WTC11 (cell line): ENCODE data around the gene NFIX. TPM values are rescaled to one million over a fixed set of nuclear protein-coding genes. Genes with fewer than 3 reads are reported as not detected.

ENCODE experiments used
- ATAC-seq: fragments of 200-7000 bp; cut with Tn5 transposase; 2 replicates; pipeline ENCODE4 v1.10.0; 2021; ENCODE audit warnings: mild to moderate bottlenecking, moderate library complexity
- CTCF ChIA-PET: fragments of 300-600 bp; sonication (Branson Sonifier 250); formaldehyde crosslinking; loops from one replicate; lab custom pipeline; 2021; ENCODE audit warnings: antibody characterized with exemption; lab: Charles Lee
- POLR2A ChIA-PET: fragments of 350-600 bp; sonication (Branson Sonifier 250); formaldehyde crosslinking; loops from one replicate; lab custom pipeline; 2021; ENCODE audit warnings: antibody characterized with exemption; lab: Charles Lee
- DNase-seq: peaks from one replicate; pipeline ENCODE4 v3.0.0; 2021; ENCODE audit warnings: low spot score
- H3K27ac Mint-ChIP-seq: 2 replicates; pipeline ENCODE4 v1.8.0; 2021; ENCODE audit warnings: mixed read lengths
- H3K27me3 Mint-ChIP-seq: 2 replicates; pipeline ENCODE4 v1.8.0; 2021; ENCODE audit warnings: low read depth, mild to moderate bottlenecking, moderate library complexity, mixed read lengths
- H3K36me3 Mint-ChIP-seq: 2 replicates; pipeline ENCODE4 v1.8.0; 2021; ENCODE audit warnings: mixed read lengths
- H3K4me1 Mint-ChIP-seq: 2 replicates; pipeline ENCODE4 v1.8.0; 2022; ENCODE audit warnings: mixed read lengths
- H3K4me3 Mint-ChIP-seq: 2 replicates; pipeline ENCODE4 v1.8.0; 2021; ENCODE audit warnings: mild to moderate bottlenecking, moderate library complexity, mixed read lengths
- H3K9me3 Mint-ChIP-seq: 2 replicates; pipeline ENCODE4 v1.8.0; 2021; ENCODE audit warnings: mixed read lengths
- ATF2 ChIP-seq: sonication (generic); formaldehyde crosslinking; IDR thresholded peaks from 2 replicates; pipeline ENCODE4 v1.8.1; 2022; ENCODE audit warnings: low read depth, missing genetic modification reagents, borderline replicate concordance
- E2F5 ChIP-seq: sonication (generic); formaldehyde crosslinking; IDR thresholded peaks from 2 replicates; pipeline ENCODE4 v1.8.1; 2022; ENCODE audit warnings: mild to moderate bottlenecking, moderate library complexity, missing genetic modification reagents
- EMX1 ChIP-seq: fragments of 250-450 bp; sonication (Bioruptor Pico); IDR thresholded peaks from 2 replicates; pipeline ENCODE4 v1.8.0; 2021; ENCODE audit warnings: mild to moderate bottlenecking
- ETV6 ChIP-seq: sonication (generic); formaldehyde crosslinking; IDR thresholded peaks from 2 replicates; pipeline ENCODE4 v1.8.1; 2022; ENCODE audit warnings: mild to moderate bottlenecking, missing genetic modification reagents
- FOXJ3 ChIP-seq: sonication (generic); formaldehyde crosslinking; IDR thresholded peaks from 2 replicates; pipeline ENCODE4 v1.9.0; 2021; ENCODE audit warnings: missing genetic modification reagents, mild to moderate bottlenecking, borderline replicate concordance
- GRHL2 ChIP-seq: fragments of 250-450 bp; sonication (Bioruptor Pico); IDR thresholded peaks from 2 replicates; pipeline ENCODE4 v1.8.0; 2022; ENCODE audit warnings: mild to moderate bottlenecking, moderate library complexity; ENCODE audit not compliant: insufficient replicate concordance, severe bottlenecking
- HMGXB4 ChIP-seq: sonication (generic); formaldehyde crosslinking; IDR thresholded peaks from 2 replicates; pipeline ENCODE4 v1.8.1; 2023; ENCODE audit warnings: mild to moderate bottlenecking, moderate library complexity, missing genetic modification reagents
- MXD4 ChIP-seq: fragments of 250-450 bp; sonication (Bioruptor Pico); IDR thresholded peaks from 2 replicates; pipeline ENCODE4 v1.8.0; 2021; ENCODE audit warnings: mild to moderate bottlenecking, moderate library complexity, borderline replicate concordance
- NFYB ChIP-seq: sonication (generic); formaldehyde crosslinking; conservative IDR thresholded peaks from 2 replicates; pipeline ENCODE4 v1.8.0; 2022; ENCODE audit warnings: low read depth, missing genetic modification reagents
- NR1H2 ChIP-seq: sonication (generic); formaldehyde crosslinking; IDR thresholded peaks from 2 replicates; pipeline ENCODE4 v1.9.0; 2021; ENCODE audit warnings: mild to moderate bottlenecking, moderate library complexity, missing genetic modification reagents
- PREB ChIP-seq: sonication (generic); formaldehyde crosslinking; IDR thresholded peaks from 2 replicates; pipeline ENCODE4 v1.8.1; 2022; ENCODE audit warnings: mild to moderate bottlenecking, missing genetic modification reagents, moderate library complexity, borderline replicate concordance
- PRRX2 ChIP-seq: fragments of 250-450 bp; sonication (Bioruptor Pico); IDR thresholded peaks from 2 replicates; pipeline ENCODE4 v1.8.0; 2021; ENCODE audit warnings: mild to moderate bottlenecking
- RELA ChIP-seq: sonication (generic); formaldehyde crosslinking; IDR thresholded peaks from 2 replicates; pipeline ENCODE4 v1.8.1; 2022; ENCODE audit warnings: missing genetic modification reagents, mild to moderate bottlenecking, borderline replicate concordance
- SMAD3 ChIP-seq: sonication (generic); formaldehyde crosslinking; IDR thresholded peaks from 2 replicates; pipeline ENCODE4 v1.8.0; 2022; ENCODE audit warnings: missing genetic modification reagents, mild to moderate bottlenecking, borderline replicate concordance
- TEAD1 ChIP-seq: sonication (generic); formaldehyde crosslinking; IDR thresholded peaks from 2 replicates; pipeline ENCODE4 v1.8.0; 2022; ENCODE audit warnings: mild to moderate bottlenecking, missing genetic modification reagents
- ZNF423 ChIP-seq: fragments of 250-450 bp; sonication (Bioruptor Pico); IDR thresholded peaks from 2 replicates; pipeline ENCODE4 v2.1.2; 2022; ENCODE audit warnings: mild to moderate bottlenecking, moderate library complexity
- ZSCAN18 ChIP-seq: fragments of 250-450 bp; sonication (Bioruptor Pico); IDR thresholded peaks from 2 replicates; pipeline ENCODE4 v2.1.2; 2022; ENCODE audit warnings: mild to moderate bottlenecking, moderate library complexity
- total RNA-seq: library from RNA; stranded (reverse); gene quantifications from 3 replicates; pipeline ENCODE4 v1.2.3, GENCODE V29; 2021
- TF ChIP-seq, protein P1 (sequence below): sonication (generic); formaldehyde crosslinking; IDR thresholded peaks from 2 replicates; pipeline ENCODE4 v1.8.1; 2023; ENCODE audit warnings: mild to moderate bottlenecking, missing genetic modification reagents
- TF ChIP-seq, protein P2 (sequence below): sonication (generic); formaldehyde crosslinking; IDR thresholded peaks from 2 replicates; pipeline ENCODE4 v1.8.0; 2022; ENCODE audit warnings: mild to moderate bottlenecking, missing genetic modification reagents
- TF ChIP-seq, protein P3 (sequence below): sonication (generic); formaldehyde crosslinking; conservative IDR thresholded peaks from 2 replicates; pipeline ENCODE4 v1.8.1; 2023; ENCODE audit warnings: mild to moderate bottlenecking, low read depth, missing genetic modification reagents, moderate library complexity

The NFIX gene
- total RNA-seq, 1 experiment from 2014 or later, result 1.4 TPM

DNA sequence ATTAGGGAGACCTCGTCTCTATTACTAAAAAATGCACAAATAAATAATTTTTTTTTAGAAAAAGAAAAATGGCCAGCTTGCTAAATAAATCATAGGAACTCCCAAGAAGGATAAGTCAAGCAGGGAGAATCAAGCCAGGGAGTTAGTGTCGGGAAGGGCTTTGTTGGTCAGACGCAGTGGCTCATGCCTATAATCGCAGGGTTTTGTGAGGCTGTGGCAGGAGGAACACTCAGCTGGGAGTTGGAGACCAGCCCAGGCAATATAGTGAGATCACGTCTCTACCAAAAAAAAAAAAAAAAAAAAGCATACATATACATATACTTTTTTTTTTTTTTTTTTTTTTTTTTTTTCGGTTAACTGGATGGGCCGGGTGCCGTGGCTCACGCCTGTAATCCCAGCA is 131.8 kb downstream of the NFIX start (continued):
- TF ChIP-seq, protein P1, sequence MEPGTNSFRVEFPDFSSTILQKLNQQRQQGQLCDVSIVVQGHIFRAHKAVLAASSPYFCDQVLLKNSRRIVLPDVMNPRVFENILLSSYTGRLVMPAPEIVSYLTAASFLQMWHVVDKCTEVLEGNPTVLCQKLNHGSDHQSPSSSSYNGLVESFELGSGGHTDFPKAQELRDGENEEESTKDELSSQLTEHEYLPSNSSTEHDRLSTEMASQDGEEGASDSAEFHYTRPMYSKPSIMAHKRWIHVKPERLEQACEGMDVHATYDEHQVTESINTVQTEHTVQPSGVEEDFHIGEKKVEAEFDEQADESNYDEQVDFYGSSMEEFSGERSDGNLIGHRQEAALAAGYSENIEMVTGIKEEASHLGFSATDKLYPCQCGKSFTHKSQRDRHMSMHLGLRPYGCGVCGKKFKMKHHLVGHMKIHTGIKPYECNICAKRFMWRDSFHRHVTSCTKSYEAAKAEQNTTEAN (CRISPR knock-in tag), result no peak
- TF ChIP-seq NFYB (CRISPR knock-in tag), result no peak
- no peak for TF ChIP-seq MXD4 (CRISPR knock-in tag)
- TF ChIP-seq HMGXB4 (CRISPR knock-in tag), result no peak
- no peak for TF ChIP-seq ZSCAN18 (CRISPR knock-in tag)
- no peak for TF ChIP-seq ATF2 (CRISPR knock-in tag)
- no peak for TF ChIP-seq ETV6 (CRISPR knock-in tag)
- no peak for TF ChIP-seq PRRX2 (CRISPR knock-in tag)
- no peak for TF ChIP-seq GRHL2 (CRISPR knock-in tag)
- no peak for TF ChIP-seq EMX1 (CRISPR knock-in tag)
- no peak for TF ChIP-seq FOXJ3 (CRISPR knock-in tag)
- TF ChIP-seq ZNF423 (CRISPR knock-in tag), result no peak
- no peak for TF ChIP-seq E2F5 (CRISPR knock-in tag)

- H3K27ac Mint-ChIP-seq, result no peak overlapping the region; the same call in none of the 2 replicates
- peaks cover 8% of the 10 kb centered on the region for H3K4me1 Mint-ChIP-seq
- no peak overlapping the region for H3K4me3 Mint-ChIP-seq
- DNase-seq (no peak), ATAC-seq (no peak)
- TF ChIP-seq SMAD3 (CRISPR knock-in tag) (no peak), NR1H2 (no peak), E2F5 (CRISPR knock-in tag) (no peak), TEAD1 (CRISPR knock-in tag) (no peak), RELA (no peak), MXD4 (CRISPR knock-in tag) (no peak), PREB (CRISPR knock-in tag) (no peak)
- TF ChIP-seq, protein P2, sequence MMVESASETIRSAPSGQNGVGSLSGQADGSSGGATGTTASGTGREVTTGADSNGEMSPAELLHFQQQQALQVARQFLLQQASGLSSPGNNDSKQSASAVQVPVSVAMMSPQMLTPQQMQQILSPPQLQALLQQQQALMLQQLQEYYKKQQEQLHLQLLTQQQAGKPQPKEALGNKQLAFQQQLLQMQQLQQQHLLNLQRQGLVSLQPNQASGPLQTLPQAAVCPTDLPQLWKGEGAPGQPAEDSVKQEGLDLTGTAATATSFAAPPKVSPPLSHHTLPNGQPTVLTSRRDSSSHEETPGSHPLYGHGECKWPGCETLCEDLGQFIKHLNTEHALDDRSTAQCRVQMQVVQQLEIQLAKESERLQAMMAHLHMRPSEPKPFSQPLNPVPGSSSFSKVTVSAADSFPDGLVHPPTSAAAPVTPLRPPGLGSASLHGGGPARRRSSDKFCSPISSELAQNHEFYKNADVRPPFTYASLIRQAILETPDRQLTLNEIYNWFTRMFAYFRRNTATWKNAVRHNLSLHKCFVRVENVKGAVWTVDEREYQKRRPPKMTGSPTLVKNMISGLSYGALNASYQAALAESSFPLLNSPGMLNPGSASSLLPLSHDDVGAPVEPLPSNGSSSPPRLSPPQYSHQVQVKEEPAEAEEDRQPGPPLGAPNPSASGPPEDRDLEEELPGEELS (CRISPR knock-in tag), result no peak
- TF ChIP-seq, protein P3, sequence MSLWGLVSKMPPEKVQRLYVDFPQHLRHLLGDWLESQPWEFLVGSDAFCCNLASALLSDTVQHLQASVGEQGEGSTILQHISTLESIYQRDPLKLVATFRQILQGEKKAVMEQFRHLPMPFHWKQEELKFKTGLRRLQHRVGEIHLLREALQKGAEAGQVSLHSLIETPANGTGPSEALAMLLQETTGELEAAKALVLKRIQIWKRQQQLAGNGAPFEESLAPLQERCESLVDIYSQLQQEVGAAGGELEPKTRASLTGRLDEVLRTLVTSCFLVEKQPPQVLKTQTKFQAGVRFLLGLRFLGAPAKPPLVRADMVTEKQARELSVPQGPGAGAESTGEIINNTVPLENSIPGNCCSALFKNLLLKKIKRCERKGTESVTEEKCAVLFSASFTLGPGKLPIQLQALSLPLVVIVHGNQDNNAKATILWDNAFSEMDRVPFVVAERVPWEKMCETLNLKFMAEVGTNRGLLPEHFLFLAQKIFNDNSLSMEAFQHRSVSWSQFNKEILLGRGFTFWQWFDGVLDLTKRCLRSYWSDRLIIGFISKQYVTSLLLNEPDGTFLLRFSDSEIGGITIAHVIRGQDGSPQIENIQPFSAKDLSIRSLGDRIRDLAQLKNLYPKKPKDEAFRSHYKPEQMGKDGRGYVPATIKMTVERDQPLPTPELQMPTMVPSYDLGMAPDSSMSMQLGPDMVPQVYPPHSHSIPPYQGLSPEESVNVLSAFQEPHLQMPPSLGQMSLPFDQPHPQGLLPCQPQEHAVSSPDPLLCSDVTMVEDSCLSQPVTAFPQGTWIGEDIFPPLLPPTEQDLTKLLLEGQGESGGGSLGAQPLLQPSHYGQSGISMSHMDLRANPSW (CRISPR knock-in tag), result no peak
- H3K9me3 Mint-ChIP-seq, result no peaks in the 10 kb centered on the region
- POLR2A ChIA-PET, result no interaction called here
- CTCF ChIA-PET, result interaction anchor here (0.9 to 2.5 kb wide), 5 partner anchors 9 to 163 kb away, joined by 3 to 8 read pairs (median 4); no protein-coding TSS in a partner anchor
- H3K27me3 Mint-ChIP-seq, result no peaks in the 10 kb centered on the region
- H3K36me3 Mint-ChIP-seq, result no peaks in the 10 kb centered on the region; the same call in 1 of the 2 replicates
Measured at GRCh38 chr19:13127811-13128575, 132.7 kb downstream of the NFIX start.
